KMS-11 (cell line): Measurements from ENCODE around the gene FMNL3.

ENCODE experiments used
- H2AFZ ChIP-seq: fragments of 200-600 bp; sonication (generic); 2 replicates; pipeline ENCODE4 v1.6.1; 2016; ENCODE audit warnings: antibody characterized with exemption, mixed run types, low read depth
- H3K27ac ChIP-seq: fragments of 200-600 bp; sonication (generic); 2 replicates; pipeline ENCODE4 v1.6.1; 2016; ENCODE audit warnings: mild to moderate bottlenecking, mixed run types
- H3K27me3 ChIP-seq: fragments of 200-600 bp; sonication (generic); 2 replicates; pipeline ENCODE4 v1.6.1; 2017; ENCODE audit warnings: mild to moderate bottlenecking, low read depth, mixed run types, moderate library complexity; ENCODE audit not compliant: insufficient read depth
- H3K36me3 ChIP-seq: fragments of 200-600 bp; sonication (generic); 2 replicates; pipeline ENCODE4 v1.6.1; 2017; ENCODE audit warnings: mild to moderate bottlenecking, mixed run types; ENCODE audit not compliant: insufficient read depth
- H3K4me1 ChIP-seq: fragments of 200-600 bp; sonication (generic); 2 replicates; pipeline ENCODE4 v1.6.1; 2016; ENCODE audit warnings: mild to moderate bottlenecking, low read depth, mixed run types; ENCODE audit not compliant: poor library complexity, severe bottlenecking
- H3K4me2 ChIP-seq: fragments of 200-600 bp; sonication (generic); 2 replicates; pipeline ENCODE4 v1.7.0; 2016; ENCODE audit warnings: mild to moderate bottlenecking, mixed run types
- H3K4me3 ChIP-seq: fragments of 200-600 bp; sonication (generic); IDR thresholded peaks from 2 replicates; pipeline ENCODE4 v1.6.1; 2017; ENCODE audit warnings: low read depth, low read length, mixed read lengths; ENCODE audit not compliant: insufficient read depth
- H3K79me2 ChIP-seq: fragments of 200-600 bp; sonication (generic); 2 replicates; pipeline ENCODE4 v1.6.1; 2016; ENCODE audit warnings: low read depth, mixed run types; ENCODE audit not compliant: insufficient read depth
- H3K9ac ChIP-seq: fragments of 200-600 bp; sonication (generic); 2 replicates; pipeline ENCODE4 v1.6.1; 2016; ENCODE audit warnings: mild to moderate bottlenecking, mixed run types
- H4K20me1 ChIP-seq: fragments of 200-600 bp; sonication (generic); 2 replicates; pipeline ENCODE4 v1.6.1; 2016; ENCODE audit warnings: mild to moderate bottlenecking, mixed run types; ENCODE audit not compliant: insufficient read depth
- CTCF ChIP-seq: fragments of 200-600 bp; sonication (generic); conservative IDR thresholded peaks from 2 replicates; pipeline ENCODE4 v1.6.1; 2017; ENCODE audit warnings: low read depth, mild to moderate bottlenecking, antibody characterized with exemption, low read length, moderate library complexity, mixed read lengths

FMNL3 gene

DNA sequence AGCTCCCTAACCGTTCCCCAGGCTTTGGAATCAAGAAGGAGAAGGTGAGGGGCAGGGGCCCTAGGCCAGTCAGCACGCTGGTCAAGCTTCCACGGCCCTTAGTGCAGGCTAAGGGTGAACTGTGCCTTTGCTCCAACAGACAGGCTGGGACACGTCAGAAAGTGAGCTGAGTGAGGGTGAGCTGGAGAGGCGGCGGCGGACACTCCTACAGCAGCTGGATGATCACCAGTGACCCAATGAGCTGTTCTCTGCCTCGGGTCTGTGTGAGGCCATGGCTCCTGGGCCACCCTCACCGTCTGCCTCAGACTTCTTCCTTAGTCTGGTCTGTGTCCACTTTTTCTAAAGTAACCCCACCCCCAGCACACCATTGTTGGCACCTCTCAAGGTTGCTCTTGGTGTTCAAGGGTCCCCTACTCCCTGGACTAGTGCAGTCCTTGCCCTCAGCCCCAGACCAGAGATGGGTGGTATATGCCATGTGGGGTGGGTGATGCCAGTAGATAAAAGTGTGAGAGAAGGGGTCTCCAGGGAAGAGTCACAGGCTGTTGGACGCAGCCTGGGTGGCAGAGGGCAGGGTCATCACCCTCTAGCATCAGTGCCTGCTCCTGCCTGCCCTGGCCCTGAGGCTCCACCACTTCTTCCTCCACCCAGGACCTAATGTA lies 63.1 kb downstream of the FMNL3 start:
- Histone ChIP-seq H3K4me2 (no peak overlapping the region), H3K27ac (no peak overlapping the region), H2AFZ (no peak overlapping the region), H3K4me3 (no peak overlapping the region), H3K4me1 (peaks cover 21% of the 10 kb centered on the region), H3K79me2 (no peaks in the 10 kb centered on the region), H3K36me3 (no peaks in the 10 kb centered on the region), H3K9ac (peak overlapping the region; percentile 18; the same call in 1 of the 2 replicates), H3K27me3 (no peaks in the 10 kb centered on the region), H4K20me1 (no peaks in the 10 kb centered on the region)
- no peak for TF ChIP-seq CTCF

DNA sequence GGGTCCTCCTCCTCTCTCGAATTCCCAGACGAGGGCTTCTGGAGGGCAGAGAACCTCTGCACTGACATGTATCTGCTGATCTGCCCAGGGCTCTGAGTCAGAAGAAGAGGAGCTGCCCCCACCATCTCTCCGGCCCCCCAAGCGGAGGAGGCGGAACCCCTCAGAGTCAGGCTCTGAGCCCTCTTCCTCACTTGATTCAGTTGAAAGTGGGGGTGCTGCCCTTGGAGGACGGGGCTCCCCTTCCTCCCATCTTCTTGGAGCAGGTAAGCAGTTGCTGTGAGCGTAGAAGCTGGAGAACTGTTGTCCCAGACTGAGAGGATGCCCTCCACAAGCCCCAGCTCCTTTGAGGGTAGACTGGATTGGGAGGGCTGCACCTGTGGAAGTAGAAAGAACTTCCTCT lies 64.1 kb downstream of the FMNL3 start:
- TF ChIP-seq CTCF: no peak
- H3K4me3 ChIP-seq: no peak overlapping the region
- H3K36me3 ChIP-seq: no peaks in the 10 kb centered on the region

GRCh38 chr12:49642370-49642802 lies 64.8 kb downstream of the FMNL3 start:
- H3K4me3 ChIP-seq: no peak overlapping the region
- H3K79me2 ChIP-seq: no peaks in the 10 kb centered on the region
- no peaks in the 10 kb centered on the region for H3K36me3 ChIP-seq
- H3K9ac ChIP-seq: no peak overlapping the region
- H4K20me1 ChIP-seq: no peaks in the 10 kb centered on the region
- no peak overlapping the region for H3K27ac ChIP-seq
- TF ChIP-seq CTCF: no peak
- peaks cover 10% of the 10 kb centered on the region for H3K4me1 ChIP-seq
- H3K4me2 ChIP-seq: no peak overlapping the region
- no peak overlapping the region for H2AFZ ChIP-seq
- no peaks in the 10 kb centered on the region for H3K27me3 ChIP-seq

More for the DNA sequence above, 64.1 kb downstream of the FMNL3 start:
- no peak overlapping the region for H3K27ac ChIP-seq
- no peak overlapping the region for H3K4me2 ChIP-seq
- no peaks in the 10 kb centered on the region for H3K79me2 ChIP-seq
- no peak overlapping the region for H3K9ac ChIP-seq
- no peaks in the 10 kb centered on the region for H3K27me3 ChIP-seq
- H4K20me1 ChIP-seq: no peaks in the 10 kb centered on the region
- no peak overlapping the region for H2AFZ ChIP-seq
- peaks cover 13% of the 10 kb centered on the region for H3K4me1 ChIP-seq

- Histone ChIP-seq H3K27me3 (no peaks in the 10 kb centered on the region), H3K4me1 (peaks cover 15% of the 10 kb centered on the region), H3K9ac (no peak overlapping the region), H3K36me3 (no peaks in the 10 kb centered on the region), H3K27ac (no peak overlapping the region), H3K79me2 (no peaks in the 10 kb centered on the region), H3K4me2 (no peak overlapping the region), H4K20me1 (no peaks in the 10 kb centered on the region), H2AFZ (no peak overlapping the region), H3K4me3 (no peak overlapping the region)
- TF ChIP-seq CTCF: no peak
These were observed 65.3 kb downstream of the FMNL3 start for GRCh38 chr12:49641748-49642369.
